B cell (primary cell): ENCODE results near the gene PPP1R9A. TPM values are rescaled to one million over a fixed set of nuclear protein-coding genes. Genes with fewer than 3 reads are reported as not detected.

Experiments
- ATAC-seq: fragments of 200-7000 bp; cut with Tn5 transposase; one replicate; pipeline ENCODE4 v1.10.0; 2021; ENCODE audit warnings: low read depth, mild to moderate bottlenecking, moderate number of reproducible peaks, moderate library complexity
- CTCF ChIA-PET: fragments of 350-600 bp; sonication (Branson Sonifier 250); formaldehyde crosslinking; loops from one replicate; lab custom pipeline; 2021; ENCODE audit warnings: antibody characterized with exemption, inconsistent platforms; lab: Charles Lee
- POLR2A ChIA-PET: fragments of 350-600 bp; sonication (Branson Sonifier 250); formaldehyde crosslinking; loops from one replicate; lab custom pipeline; 2021; ENCODE audit warnings: antibody characterized with exemption; lab: Charles Lee
- DNase-seq: peaks from one replicate; pipeline ENCODE4 v3.0.0; 2013
- H2AFZ ChIP-seq: 2 replicates; pipeline ENCODE4 v1.6.1; 2012; ENCODE audit warnings: mild to moderate bottlenecking, low read depth, low read length; ENCODE audit not compliant: insufficient read depth, poor library complexity, severe bottlenecking
- H3K27ac ChIP-seq, 2 donors: 1 replicate in 1 of 2; 2 replicates in 1 of 2; pipeline ENCODE4 v1.5.1; 2012 to 2013; ENCODE audit warnings: low read length in 2 of 2, mild to moderate bottlenecking in 2 of 2, moderate library complexity in 1 of 2
- H3K27me3 ChIP-seq, 4 experiments: fragments of 200-600 bp in 1 of 4; sonication (generic) in 1 of 4; replicated peaks in 1 of 4; 1 replicate in 2 of 4; 2 replicates in 2 of 4; pipeline versions ENCODE4 v1.6.1 to v1.7.0; 2013 to 2016; ENCODE audit warnings: low read length in 3 of 4, mild to moderate bottlenecking in 2 of 4, mixed read lengths in 1 of 4, moderate library complexity in 1 of 4; ENCODE audit not compliant: insufficient read depth in 4 of 4, control insufficient read depth in 3 of 4; ENCODE audit errors: control extremely low read depth in 1 of 4
- H3K36me3 ChIP-seq, 2 experiments: replicated peaks in 1 of 2; 1 replicate in 1 of 2; 2 replicates in 1 of 2; pipeline versions ENCODE4 v1.6.1 to v1.7.1; 2013; ENCODE audit warnings: low read length in 1 of 2; ENCODE audit not compliant: insufficient read depth in 2 of 2, control insufficient read depth in 1 of 2; ENCODE audit errors: control extremely low read depth in 1 of 2, extremely low read depth in 1 of 2
- H3K4me1 ChIP-seq, 2 donors: fragments of 200-600 bp in 1 of 2; sonication (generic) in 1 of 2; 1 replicate in 1 of 2; 2 replicates in 1 of 2; pipeline versions ENCODE4 v1.5.1 to v1.6.1; 2013 to 2017; ENCODE audit warnings: low read length in 2 of 2; ENCODE audit not compliant: control insufficient read depth in 2 of 2, insufficient read depth in 2 of 2
- H3K4me2 ChIP-seq: replicated peaks from 2 replicates; pipeline ENCODE3; 2012; ENCODE audit warnings: mild to moderate bottlenecking, low read depth, low read length; ENCODE audit not compliant: poor library complexity, severe bottlenecking
- H3K4me3 ChIP-seq, 5 experiments: fragments of 200-600 bp in 1 of 5; sonication (generic) in 1 of 5; 1 replicate in 3 of 5; 2 replicates in 2 of 5; pipeline versions ENCODE4 v1.5.1 to v1.7.0; 2011 to 2016; ENCODE audit warnings: low read length in 4 of 5, mild to moderate bottlenecking in 4 of 5, low read depth in 2 of 5, control low read depth in 1 of 5, moderate library complexity in 1 of 5; ENCODE audit not compliant: insufficient read depth in 1 of 5; ENCODE audit errors: control extremely low read depth in 1 of 5, extremely low read depth in 1 of 5
- H3K79me2 ChIP-seq: fragments of 200-600 bp; sonication (generic); one replicate; pipeline ENCODE4 v1.6.0; 2016; ENCODE audit warnings: low read length; ENCODE audit not compliant: control insufficient read depth, insufficient read depth
- H3K9ac ChIP-seq: fragments of 200-600 bp; sonication (generic); 2 replicates; pipeline ENCODE4 v1.6.1; 2017; ENCODE audit warnings: mild to moderate bottlenecking, low read length, moderate library complexity
- H3K9me3 ChIP-seq, 3 donors: one replicate each; pipeline versions ENCODE4 v1.6.1 to v1.7.1; 2013; ENCODE audit warnings: low read length in 2 of 3; ENCODE audit not compliant: control insufficient read depth in 2 of 3, insufficient read depth in 1 of 3; ENCODE audit errors: control extremely low read depth in 1 of 3
- H4K20me1 ChIP-seq: 2 replicates; pipeline ENCODE4 v1.6.0; 2012; ENCODE audit warnings: mild to moderate bottlenecking, low read length; ENCODE audit not compliant: insufficient read depth, control insufficient read depth, poor library complexity, severe bottlenecking
- H3K27ac Mint-ChIP-seq: one replicate; pipeline ENCODE4 v1.8.0; 2021; ENCODE audit warnings: mixed read lengths
- H3K27me3 Mint-ChIP-seq: one replicate; pipeline ENCODE4 v1.8.0; 2021; ENCODE audit warnings: mixed read lengths
- H3K4me1 Mint-ChIP-seq: one replicate; pipeline ENCODE4 v1.8.0; 2021; ENCODE audit warnings: mixed read lengths
- H3K4me3 Mint-ChIP-seq: one replicate; pipeline ENCODE4 v1.8.0; 2021; ENCODE audit warnings: mixed read lengths
- H3K9me3 Mint-ChIP-seq: one replicate; pipeline ENCODE4 v1.8.0; 2022; ENCODE audit warnings: mixed read lengths; ENCODE audit not compliant: insufficient read depth
- CTCF ChIP-seq: fragments of 200-600 bp; IDR thresholded peaks from one replicate; pipeline ENCODE4 v1.8.0; 2022; ENCODE audit warnings: antibody characterized with exemption, mild to moderate bottlenecking
- EZH2 ChIP-seq: IDR thresholded peaks from 2 replicates; pipeline ENCODE4 v1.6.1; 2012; ENCODE audit warnings: borderline replicate concordance, low read depth, mild to moderate bottlenecking, moderate library complexity, low read length; ENCODE audit not compliant: insufficient read depth, poor library complexity, severe bottlenecking
- WGBS: methylation state at CpG from one replicate; pipeline ENCODE4 v1.1.5; 2013; ENCODE audit warnings: missing lambda C conversion rate; ENCODE audit not compliant: insufficient coverage; 5-methylcytosine and 5-hydroxymethylcytosine counted together
- intact Hi-C: fragments of 100-400 bp; cut with micrococcal nuclease; formaldehyde crosslinking; loops from one replicate; pipeline ENCODE4 v1.10.0; 2022
- polyA plus RNA-seq: library from polyadenylated mRNA; depleted of rRNA; stranded (reverse); fragments of >200 nt; gene quantifications from 2 replicates; pipeline ENCODE4 v1.2.3, GENCODE V29; 2012
- total RNA-seq, 2 donors: library from RNA; stranded (reverse); fragments of 120-200 nt in 1 of 2; gene quantifications; 1 replicate in 1 of 2; 2 replicates in 1 of 2; pipeline versions ENCODE4 v1.2.3 to v1.2.4, GENCODE V29; 2013 to 2022

PPP1R9A gene
- total and polyA plus RNA-seq, 2 donors (not counting 1 experiment from before 2014, with no cell fraction given): 1.1 to 4.8 TPM

GRCh38 chr7:94949532-94949931 lies 42.1 kb downstream of the PPP1R9A start:
- Histone ChIP-seq H3K4me2 (no peak overlapping the region), H3K4me1 (no peaks in the 10 kb centered on the region), H3K36me3 (no peaks in the 10 kb centered on the region), H2AFZ (no peak overlapping the region), H3K27ac (no peak overlapping the region), H4K20me1 (no peaks in the 10 kb centered on the region), H3K4me3 (no peak overlapping the region), H3K27me3 (no peaks in the 10 kb centered on the region), H3K79me2 (no peaks in the 10 kb centered on the region), H3K9ac (no peak overlapping the region), H3K9me3 (no peaks in the 10 kb centered on the region)
- no peak overlapping the region for H3K27ac Mint-ChIP-seq
- ChIA-PET POLR2A (no interaction called here), CTCF (no interaction called here)
- peaks cover 7% of the 10 kb centered on the region for H3K9me3 Mint-ChIP-seq
- ATAC-seq (no peak), DNase-seq (no peak)
- intact Hi-C loops: no loop called here
- no peaks in the 10 kb centered on the region for H3K27me3 Mint-ChIP-seq
- H3K4me3 Mint-ChIP-seq: no peak overlapping the region
- 100% methylated on average over 1 of the region's 1 CpG for WGBS
- H3K4me1 Mint-ChIP-seq: no peaks in the 10 kb centered on the region
- TF ChIP-seq CTCF (no peak), EZH2 (no peak)

GRCh38 chr7:94955807-94956206 lies 48.4 kb downstream of the PPP1R9A start:
- H3K27ac Mint-ChIP-seq: no peak overlapping the region
- no peaks in the 10 kb centered on the region for H3K4me1 ChIP-seq
- H3K9me3 ChIP-seq: no peaks in the 10 kb centered on the region
- no peak overlapping the region for H3K27ac ChIP-seq
- no peaks in the 10 kb centered on the region for H3K27me3 ChIP-seq
- TF ChIP-seq CTCF (no peak), EZH2 (no peak)
- H3K4me2 ChIP-seq: no peak overlapping the region
- intact Hi-C loops: no loop called here
- peaks cover 7% of the 10 kb centered on the region for H3K9me3 Mint-ChIP-seq
- H2AFZ ChIP-seq: no peak overlapping the region
- H3K9ac ChIP-seq: no peak overlapping the region
- H4K20me1 ChIP-seq: no peaks in the 10 kb centered on the region
- H3K4me3 Mint-ChIP-seq: no peak overlapping the region
- ChIA-PET POLR2A (no interaction called here), CTCF (no interaction called here)
- H3K4me3 ChIP-seq: no peak overlapping the region
- no peak for DNase-seq
- 92% methylated on average over 2 of the region's 3 CpGs for WGBS
- no peaks in the 10 kb centered on the region for H3K36me3 ChIP-seq
- H3K79me2 ChIP-seq: no peaks in the 10 kb centered on the region
- no peaks in the 10 kb centered on the region for H3K4me1 Mint-ChIP-seq
- H3K27me3 Mint-ChIP-seq: no peaks in the 10 kb centered on the region
- no peak for ATAC-seq
